Measurements from ENCODE around the gene CPA5.

The CPA5 gene

DNA sequence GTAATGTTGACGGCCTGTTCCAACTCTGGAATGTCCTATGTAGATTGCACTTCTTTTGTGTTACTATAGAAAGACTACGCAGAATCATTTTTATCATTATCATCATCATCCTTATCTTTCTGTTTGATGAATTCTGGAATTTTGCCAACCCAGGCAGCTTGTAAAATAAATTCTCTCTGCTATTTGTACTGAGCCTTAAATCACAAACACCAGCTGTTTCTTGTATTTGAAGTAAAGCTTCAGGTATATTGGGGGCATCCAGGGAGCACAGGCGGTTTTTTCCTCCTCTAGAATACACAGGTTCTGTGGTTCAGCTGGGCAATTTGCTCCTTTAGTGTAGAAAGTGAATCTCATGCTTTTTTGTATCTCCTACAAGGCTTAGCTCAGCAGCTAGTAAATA, 14.9 kb upstream of the CPA5 start:
- no peaks in the 10 kb centered on the region for H3K27me3 ChIP-seq
- H3K36me3 ChIP-seq: no peaks in the 10 kb centered on the region
- TF ChIP-seq Cebpa-rat (IDR thresholded peaks at IDR 0.05): no peak
- no peaks in the 10 kb centered on the region for H3K4me1 ChIP-seq
- H3K4me2 ChIP-seq: no peak overlapping the region
- H3K4me3 ChIP-seq: no peak overlapping the region
- no peak overlapping the region for H3K9ac ChIP-seq
- H3K9me3 ChIP-seq: no peaks in the 10 kb centered on the region
- H4K20me1 ChIP-seq: no peaks in the 10 kb centered on the region
- no peak overlapping the region for H3K27ac ChIP-seq

DNA sequence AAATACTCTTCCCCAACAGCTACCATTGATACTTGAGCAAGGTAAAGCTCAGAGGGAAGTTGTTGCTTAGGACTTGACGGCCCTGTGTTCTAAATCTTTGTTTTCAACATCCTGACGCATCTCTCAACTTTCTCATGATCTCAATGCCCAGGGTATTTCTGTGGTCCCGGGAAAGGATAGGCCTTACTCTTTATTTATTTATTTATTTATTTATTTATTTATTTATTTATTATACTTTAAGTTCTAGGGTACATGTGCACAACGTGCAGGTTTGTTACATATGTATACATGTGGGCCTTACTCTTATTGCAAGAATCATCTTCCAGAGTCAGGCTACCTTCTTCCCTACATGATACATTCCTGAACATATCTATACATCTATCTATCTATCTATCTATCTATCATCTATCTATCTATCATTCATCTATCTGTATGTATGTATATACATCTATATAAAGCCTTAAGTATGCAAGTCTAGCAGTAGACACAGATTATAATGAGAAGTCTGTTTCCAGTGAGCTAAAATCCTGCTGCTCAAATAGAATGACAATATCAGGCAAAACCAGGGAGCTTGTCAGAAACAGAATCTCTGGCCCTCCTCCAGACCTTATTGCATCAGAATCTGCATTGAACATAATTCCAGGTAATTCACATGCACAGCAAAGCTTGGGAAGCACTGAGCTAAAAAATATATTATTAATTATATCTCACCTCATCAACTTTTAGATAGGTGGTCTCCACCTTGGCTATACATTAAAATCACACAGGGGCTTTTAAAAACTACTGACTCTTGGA, 12.2 kb upstream of the CPA5 start:
- Histone ChIP-seq H4K20me1 (no peaks in the 10 kb centered on the region), H3K27me3 (no peaks in the 10 kb centered on the region), H3K4me1 (no peaks in the 10 kb centered on the region), H3K4me2 (no peak overlapping the region), H3K36me3 (no peaks in the 10 kb centered on the region), H3K27ac (no peak overlapping the region), H3K9ac (no peak overlapping the region), H3K4me3 (no peak overlapping the region), H3K9me3 (no peaks in the 10 kb centered on the region)
- TF ChIP-seq Cebpa-rat (IDR thresholded peaks at IDR 0.05): no peak

DNA sequence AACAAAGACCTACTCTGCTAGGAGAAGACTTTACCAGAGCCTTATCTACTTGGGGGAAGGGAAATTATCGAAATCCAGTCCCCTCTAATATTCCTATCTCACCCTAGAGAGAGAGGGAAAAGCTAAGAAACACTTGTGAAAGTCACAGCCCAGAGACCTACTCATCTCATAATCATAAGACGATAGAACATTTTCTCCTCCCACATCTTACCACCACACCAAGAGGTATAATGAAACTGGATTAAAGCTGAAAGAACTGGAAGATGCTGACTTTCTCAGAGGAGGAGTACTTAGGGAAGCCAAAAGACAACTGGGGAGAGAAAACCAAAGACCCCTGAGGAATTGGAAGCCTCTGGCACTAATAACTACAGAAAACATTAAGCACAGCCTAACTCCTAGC, 10.8 kb upstream of the CPA5 start:
- Histone ChIP-seq H4K20me1 (no peaks in the 10 kb centered on the region), H3K27ac (no peak overlapping the region), H3K4me1 (no peaks in the 10 kb centered on the region), H3K9me3 (no peaks in the 10 kb centered on the region), H3K4me3 (no peak overlapping the region), H3K4me2 (no peak overlapping the region), H3K36me3 (no peaks in the 10 kb centered on the region), H3K27me3 (no peaks in the 10 kb centered on the region), H3K9ac (no peak overlapping the region)
- no peak for TF ChIP-seq Cebpa-rat (IDR thresholded peaks at IDR 0.05)

DNA sequence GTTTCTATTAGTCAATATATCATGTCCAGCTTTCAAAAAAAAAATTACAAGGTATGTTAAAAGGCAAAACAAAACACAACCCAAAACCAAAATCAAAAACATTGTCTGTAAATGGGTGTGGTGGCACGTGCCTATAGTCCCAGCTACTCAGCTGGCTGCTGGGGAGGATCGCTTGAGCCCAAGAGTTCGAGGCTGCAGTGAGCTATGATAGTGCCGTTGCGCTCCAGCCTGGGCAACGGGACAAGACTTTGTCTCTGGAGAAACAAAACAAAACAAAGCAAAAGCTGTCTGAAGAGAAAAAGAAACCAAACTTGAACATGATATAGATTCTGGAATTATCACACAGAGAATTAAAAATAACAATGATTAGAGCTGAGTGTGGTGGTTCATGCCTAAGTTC, 10.3 kb upstream of the CPA5 start:
- no peak for TF ChIP-seq Cebpa-rat (IDR thresholded peaks at IDR 0.05)
- no peaks in the 10 kb centered on the region for H4K20me1 ChIP-seq
- H3K9ac ChIP-seq: no peak overlapping the region
- no peaks in the 10 kb centered on the region for H3K9me3 ChIP-seq
- no peak overlapping the region for H3K4me3 ChIP-seq
- H3K27me3 ChIP-seq: no peaks in the 10 kb centered on the region
- no peak overlapping the region for H3K27ac ChIP-seq
- no peaks in the 10 kb centered on the region for H3K36me3 ChIP-seq
- no peaks in the 10 kb centered on the region for H3K4me1 ChIP-seq
- H3K4me2 ChIP-seq: no peak overlapping the region

DNA sequence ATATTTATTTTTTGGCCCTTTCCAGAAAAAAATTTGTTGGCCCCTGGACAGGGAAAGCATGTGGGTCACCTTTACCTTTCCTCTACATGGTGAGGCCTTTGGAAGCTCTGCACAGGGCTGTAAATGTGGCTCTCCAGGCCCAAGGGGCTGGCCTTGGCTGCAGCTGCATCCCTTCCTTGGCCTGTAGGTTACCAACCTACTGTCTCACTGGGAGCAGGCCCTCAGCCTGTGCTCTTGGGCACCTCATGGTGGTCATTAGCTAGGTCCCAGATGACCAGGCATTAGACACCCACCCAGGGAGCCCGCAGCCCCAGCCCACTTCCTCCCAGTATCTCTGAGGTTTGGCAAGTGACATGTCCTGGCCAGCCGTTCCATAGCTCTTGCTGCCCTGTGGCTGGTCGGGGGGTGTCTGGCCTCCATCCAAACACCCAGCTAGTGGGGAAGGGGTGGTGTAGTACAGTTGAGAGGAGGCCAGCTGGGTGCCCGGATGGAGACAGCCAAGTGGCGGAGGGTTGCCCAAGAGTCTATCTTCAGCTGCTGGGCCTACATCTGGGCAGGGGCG, 7.1 kb upstream of the CPA5 start:
- Histone ChIP-seq H3K27me3 (no peaks in the 10 kb centered on the region), H3K4me2 (no peak overlapping the region), H3K27ac (no peak overlapping the region), H4K20me1 (no peaks in the 10 kb centered on the region), H3K9me3 (no peaks in the 10 kb centered on the region), H3K4me3 (no peak overlapping the region), H3K36me3 (no peaks in the 10 kb centered on the region), H3K9ac (no peak overlapping the region), H3K4me1 (no peaks in the 10 kb centered on the region)
- TF ChIP-seq Cebpa-rat (IDR thresholded peaks at IDR 0.05): no peak

DNA sequence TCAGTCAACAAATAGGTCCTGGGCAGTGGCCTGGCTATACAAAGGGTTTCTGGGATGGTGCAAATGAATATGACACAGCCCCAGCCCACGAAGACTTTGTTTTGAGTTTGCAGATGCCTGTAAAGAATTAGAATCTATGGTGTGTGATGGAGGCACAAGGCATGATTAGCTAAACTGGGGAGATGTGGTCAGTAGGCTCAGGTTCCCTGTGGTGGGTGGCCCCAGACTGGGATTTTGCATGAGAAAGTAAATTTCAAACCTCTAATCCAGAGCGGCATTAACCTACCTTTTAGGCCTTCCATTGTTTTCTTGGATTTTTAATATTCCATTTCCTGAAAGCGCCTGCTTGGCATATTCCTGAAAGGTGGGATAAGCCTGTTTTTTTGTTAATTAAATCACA, 6.4 kb upstream of the CPA5 start:
- no peak overlapping the region for H3K27ac ChIP-seq
- H3K4me1 ChIP-seq: no peaks in the 10 kb centered on the region
- no peak overlapping the region for H3K9ac ChIP-seq
- no peak overlapping the region for H3K4me3 ChIP-seq
- no peaks in the 10 kb centered on the region for H3K9me3 ChIP-seq
- H3K4me2 ChIP-seq: no peak overlapping the region
- H3K27me3 ChIP-seq: no peaks in the 10 kb centered on the region
- no peaks in the 10 kb centered on the region for H3K36me3 ChIP-seq
- H4K20me1 ChIP-seq: no peaks in the 10 kb centered on the region
- TF ChIP-seq Cebpa-rat (IDR thresholded peaks at IDR 0.05): no peak

DNA sequence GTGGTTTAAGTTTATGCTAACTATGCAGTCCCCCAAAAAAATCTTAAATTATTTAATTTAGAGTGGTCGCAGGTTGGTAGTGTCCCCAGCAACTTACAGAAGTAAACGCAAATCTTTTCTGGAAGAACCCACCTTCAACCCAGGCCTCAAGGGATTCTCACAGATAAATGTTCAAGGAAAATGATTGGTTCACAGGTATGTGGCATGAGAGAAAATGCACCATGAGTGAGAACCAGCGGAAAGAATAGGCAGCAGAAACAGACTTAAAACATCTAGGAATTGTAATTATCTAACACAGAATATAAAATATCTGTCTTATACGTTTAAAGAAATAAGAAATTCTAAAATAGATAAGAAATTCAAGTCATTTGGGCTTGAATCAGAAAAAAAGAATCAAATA, 2.7 kb upstream of the CPA5 start:
- no peaks in the 10 kb centered on the region for H3K9me3 ChIP-seq
- no peaks in the 10 kb centered on the region for H3K36me3 ChIP-seq
- H3K9ac ChIP-seq: no peak overlapping the region
- no peaks in the 10 kb centered on the region for H4K20me1 ChIP-seq
- H3K4me1 ChIP-seq: no peaks in the 10 kb centered on the region
- TF ChIP-seq Cebpa-rat (IDR thresholded peaks at IDR 0.05): no peak
- H3K4me2 ChIP-seq: no peak overlapping the region
- no peak overlapping the region for H3K4me3 ChIP-seq
- no peak overlapping the region for H3K27ac ChIP-seq
- no peaks in the 10 kb centered on the region for H3K27me3 ChIP-seq

DNA sequence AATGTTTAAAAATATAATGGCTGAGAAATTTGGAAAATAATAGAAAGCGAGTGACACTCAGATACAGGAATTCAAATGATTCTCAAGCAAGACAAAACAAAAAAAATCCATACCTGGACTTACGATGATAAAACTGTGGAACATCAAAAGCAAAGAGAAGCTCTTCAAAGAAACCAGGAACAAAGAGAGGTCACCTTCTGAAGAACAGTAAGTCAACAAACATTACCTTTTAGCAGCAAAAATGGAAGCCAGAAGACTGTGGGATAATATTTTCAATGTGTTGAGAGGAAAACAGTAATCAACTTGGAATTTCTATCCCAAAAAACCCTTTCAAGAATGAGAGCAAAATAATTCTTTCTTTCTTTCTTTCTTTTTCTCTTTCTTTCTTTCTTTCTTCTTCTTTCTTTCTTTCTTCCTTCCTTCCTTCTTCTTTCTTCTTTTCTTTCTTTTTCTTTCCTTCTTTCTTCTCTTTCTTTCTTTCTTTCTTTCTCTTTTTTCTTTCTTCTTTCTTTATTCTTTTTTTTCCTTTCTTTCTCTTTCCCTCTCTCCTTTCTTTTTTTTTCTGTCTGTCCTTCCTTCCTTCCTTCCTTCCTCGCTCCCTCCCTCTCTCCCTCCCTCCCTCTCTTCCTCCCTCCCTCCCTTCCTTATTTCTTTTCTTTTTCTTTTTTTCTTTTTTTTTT, 1.8 kb upstream of the CPA5 start:
- H3K27me3 ChIP-seq: no peaks in the 10 kb centered on the region
- H3K4me1 ChIP-seq: no peaks in the 10 kb centered on the region
- no peaks in the 10 kb centered on the region for H3K9me3 ChIP-seq
- no peaks in the 10 kb centered on the region for H4K20me1 ChIP-seq
- H3K9ac ChIP-seq: no peak overlapping the region
- no peak for TF ChIP-seq Cebpa-rat (IDR thresholded peaks at IDR 0.05)
- no peak overlapping the region for H3K4me3 ChIP-seq
- no peak overlapping the region for H3K27ac ChIP-seq
- no peak overlapping the region for H3K4me2 ChIP-seq
- H3K36me3 ChIP-seq: no peaks in the 10 kb centered on the region

DNA sequence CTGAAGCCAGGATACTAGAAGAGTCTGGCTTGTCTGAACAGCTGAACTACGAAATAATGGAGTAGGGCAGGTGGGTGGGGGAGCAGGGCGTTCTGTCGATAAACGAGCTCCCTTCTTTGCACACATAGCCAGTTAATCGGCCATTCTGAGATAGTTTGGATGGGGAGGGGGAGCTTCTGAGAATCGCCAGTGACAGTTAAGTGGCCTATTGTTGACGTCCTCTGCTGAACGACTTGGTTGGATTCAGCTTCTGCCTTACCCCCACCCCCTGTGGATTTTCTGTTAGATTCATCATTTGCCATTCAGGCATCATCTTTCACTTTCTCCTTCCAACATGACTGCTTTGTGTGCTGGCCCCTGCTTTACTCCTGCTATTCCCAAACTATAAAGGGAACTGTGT, 520 bp downstream of the CPA5 start:
- Histone ChIP-seq H3K4me2 (no peak overlapping the region), H3K9me3 (no peaks in the 10 kb centered on the region), H3K36me3 (no peaks in the 10 kb centered on the region), H3K9ac (no peak overlapping the region), H3K27ac (no peak overlapping the region), H3K4me3 (no peak overlapping the region), H4K20me1 (no peaks in the 10 kb centered on the region), H3K27me3 (no peaks in the 10 kb centered on the region), H3K4me1 (peaks cover 6% of the 10 kb centered on the region)
- no peak for TF ChIP-seq Cebpa-rat (IDR thresholded peaks at IDR 0.05)

DNA sequence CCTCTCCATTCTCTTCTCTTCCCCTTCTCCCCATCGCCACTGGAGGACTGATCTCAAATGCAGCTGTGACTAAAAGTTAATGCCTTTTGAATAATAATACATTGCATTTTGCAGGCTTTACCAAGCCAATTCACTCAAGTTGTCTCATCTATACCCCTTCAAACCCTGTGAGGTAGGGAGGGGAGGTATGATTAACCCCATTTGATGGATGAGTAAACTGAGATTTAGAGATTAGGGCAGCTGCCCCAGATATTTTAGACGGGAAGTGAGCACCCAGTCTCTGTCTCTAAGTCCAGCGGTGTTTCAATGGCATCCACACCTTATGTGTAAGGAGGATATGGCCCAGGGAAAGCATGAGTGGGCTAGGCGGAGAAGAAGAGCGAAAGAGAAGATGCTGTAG, 1.1 kb downstream of the CPA5 start:
- Histone ChIP-seq H3K27ac (no peak overlapping the region), H3K27me3 (no peaks in the 10 kb centered on the region), H3K36me3 (no peaks in the 10 kb centered on the region), H4K20me1 (no peaks in the 10 kb centered on the region), H3K9ac (no peak overlapping the region), H3K4me1 (peaks cover 12% of the 10 kb centered on the region), H3K4me2 (no peak overlapping the region), H3K4me3 (no peak overlapping the region), H3K9me3 (no peaks in the 10 kb centered on the region)
- TF ChIP-seq Cebpa-rat (IDR thresholded peaks at IDR 0.05): no peak
